NB4 (cell line): ENCODE data around the gene CPNE5.

ENCODE experiments used
- CTCF ChIP-seq: IDR thresholded peaks from one replicate; pipeline ENCODE4 v1.5.1; 2012; ENCODE audit warnings: low read depth, low read length
- MAX ChIP-seq: IDR thresholded peaks from 2 replicates; pipeline ENCODE4 v1.6.1; 2011; ENCODE audit warnings: low read depth, low read length
- POLR2A ChIP-seq: IDR thresholded peaks from 2 replicates; pipeline ENCODE4 v1.6.1; 2011; ENCODE audit warnings: mild to moderate bottlenecking; ENCODE audit not compliant: insufficient read length; ENCODE audit errors: extremely low read depth

GRCh38 chr6:36735110-36736071 lies 103.9 kb downstream of the CPNE5 start:
- no peak for TF ChIP-seq CTCF
- TF ChIP-seq MAX, result no peak
- TF ChIP-seq POLR2A, result no peak
